GM18951 (cell line): ENCODE data around the gene CCDC6.
A peak's percentile ranks its signal among the peaks of the same experiment; 100 is the strongest.
"Not testable (repeated sequence)": the region's sequence is repeated elsewhere in the genome, so short reads cannot be mapped to it uniquely, and the experiment has no call there.

Experiments used
- POLR2A ChIP-seq: IDR thresholded peaks from 4 replicates; pipeline ENCODE4 v1.6.1; 2011; ENCODE audit warnings: mild to moderate bottlenecking; ENCODE audit not compliant: insufficient read length, insufficient read depth; ENCODE audit errors: extremely low read depth
- in situ Hi-C: fragments of 300-500 bp; cut with MboI; formaldehyde crosslinking; loops from one replicate; pipeline ENCODE4 v1.12.0; 2022; ENCODE audit warnings: low sequenced_read_pairs, mixed read lengths, inconsistent platforms; ENCODE audit not compliant: unreplicated experiment

Gene CCDC6

DNA sequence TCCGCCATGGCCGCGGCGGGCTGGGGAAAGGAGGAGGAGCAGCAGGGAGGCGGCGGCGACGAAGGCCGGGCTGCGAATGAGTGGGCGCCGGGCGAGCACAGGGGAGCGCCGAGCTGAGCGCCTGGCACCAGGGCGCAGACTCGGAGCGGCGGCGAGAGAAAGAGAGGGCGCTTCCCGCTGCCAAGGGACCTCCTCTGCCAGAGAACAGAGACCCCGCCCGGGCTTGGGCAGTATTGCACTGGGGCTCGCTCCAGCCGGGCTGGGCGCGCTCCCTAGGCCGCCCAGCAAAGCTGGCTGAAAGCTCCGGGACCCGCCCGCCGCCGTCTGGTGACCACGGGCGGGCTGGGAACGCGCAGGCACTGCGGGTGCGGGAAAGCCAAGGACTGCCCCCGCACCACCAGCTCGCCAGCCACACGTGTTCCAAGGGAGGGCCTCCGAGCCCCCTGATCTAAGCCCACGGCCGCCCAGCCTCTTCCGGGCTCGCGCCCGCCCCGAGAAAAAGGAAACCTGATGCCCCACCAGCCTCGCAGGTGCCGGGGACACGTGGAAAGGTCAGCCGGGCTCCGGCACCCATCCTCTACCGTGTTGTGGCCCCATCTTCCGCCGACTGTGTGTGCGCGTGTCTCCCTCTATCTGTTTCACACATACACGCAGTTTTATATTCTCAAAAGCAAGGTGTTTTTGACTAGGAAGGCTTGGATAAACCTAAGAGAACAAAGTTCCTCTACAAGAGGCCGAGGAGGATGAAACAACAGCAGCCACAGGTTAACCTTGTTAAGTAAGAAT, at the start of gene CCDC6:
Gene CCDC6 (minus strand): TSS at position 140 of the 786 bp plus-strand sequence. CDS start 132 bp downstream, at position 8.
- in situ Hi-C loops: no loop called here
- TF ChIP-seq POLR2A: peak; percentile 85

GRCh38 chr10:59954296-59954695, 47.9 kb upstream of the CCDC6 start:
- in situ Hi-C loops: no loop called here
- TF ChIP-seq POLR2A: no peak

DNA sequence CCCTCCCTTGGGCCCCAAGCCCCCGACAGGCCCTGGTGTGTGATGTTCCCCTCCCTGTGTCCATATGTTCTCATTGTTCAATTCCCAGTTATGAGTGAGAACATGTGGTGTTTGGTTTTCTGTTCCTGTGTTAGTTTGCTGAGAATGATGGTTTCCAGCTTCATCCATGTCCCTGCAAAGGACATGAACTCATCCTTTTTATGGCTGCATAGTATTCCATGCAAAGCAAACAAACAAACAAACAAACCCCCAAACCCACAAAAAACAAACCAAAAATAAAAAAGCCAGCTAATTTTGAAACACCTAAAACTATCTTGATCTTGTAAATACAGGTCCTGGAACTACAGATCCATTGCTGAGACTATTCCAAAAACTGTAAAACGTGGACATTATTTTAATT, 47.4 kb upstream of the CCDC6 start:
- in situ Hi-C loops: not testable (repeated sequence)

DNA sequence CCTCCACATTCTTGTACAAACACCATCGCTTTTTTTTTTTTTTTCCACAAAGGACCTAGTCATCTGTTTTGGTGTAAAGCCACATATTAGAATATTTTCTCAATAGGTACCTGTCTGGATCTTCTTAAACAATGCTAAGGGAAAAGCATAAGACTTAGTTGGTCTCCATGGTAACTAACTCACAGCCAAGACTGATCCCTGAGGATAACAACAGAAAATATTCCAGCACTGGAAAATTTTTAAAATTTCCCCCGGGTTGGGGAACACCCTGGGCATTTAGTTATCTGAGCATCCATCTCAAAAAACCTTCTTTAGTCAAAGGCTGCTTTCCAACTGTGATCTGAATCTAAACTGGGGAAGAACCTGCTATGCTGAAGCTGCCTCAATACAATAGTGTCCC, 43.7 kb upstream of the CCDC6 start:
- in situ Hi-C loops: no loop called here
- no peak for TF ChIP-seq POLR2A

GRCh38 chr10:59949608-59950007, 43.3 kb upstream of the CCDC6 start:
- TF ChIP-seq POLR2A: no peak
- in situ Hi-C loops: no loop called here

GRCh38 chr10:59945991-59946390, 39.6 kb upstream of the CCDC6 start:
- in situ Hi-C loops: no loop called here
- TF ChIP-seq POLR2A: no peak

- no peak for TF ChIP-seq POLR2A
- in situ Hi-C loops: no loop called here
Observed at GRCh38 chr10:59945590-59945989, 39.2 kb upstream of the CCDC6 start.

DNA sequence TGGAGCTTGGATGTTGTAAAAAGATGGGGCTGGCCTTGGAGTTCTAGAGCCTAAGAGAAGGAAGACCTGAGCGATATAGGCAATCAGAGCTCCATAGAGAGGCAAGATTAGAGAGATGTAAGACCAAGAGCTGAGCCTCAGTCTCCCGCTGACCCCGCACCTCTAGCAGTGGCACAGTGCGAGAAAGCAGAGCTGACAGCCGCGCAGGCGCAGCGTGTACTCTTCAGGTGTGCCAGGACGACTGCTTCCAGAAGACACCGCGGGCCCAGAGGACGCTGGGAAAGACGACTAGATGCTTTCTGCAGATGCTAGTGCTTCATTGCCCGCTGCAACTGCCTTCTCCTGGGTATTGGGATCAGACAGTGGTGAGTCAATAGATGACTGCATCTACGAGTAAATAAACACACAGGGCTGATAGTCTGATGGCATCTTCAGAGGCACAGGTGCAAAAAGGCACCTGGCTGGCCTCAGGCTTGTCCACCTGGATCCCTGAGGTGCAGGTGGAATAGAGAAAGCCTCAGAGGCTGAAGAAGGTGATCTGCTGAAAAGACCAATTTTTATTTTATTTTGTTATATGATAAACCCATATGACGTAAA, 38.1 kb upstream of the CCDC6 start:
- in situ Hi-C loops: no loop called here

GRCh38 chr10:59942556-59942955, 36.2 kb upstream of the CCDC6 start:
- TF ChIP-seq POLR2A: no peak
- in situ Hi-C loops: no loop called here

More for the DNA sequence above, 38.1 kb upstream of the CCDC6 start:
- no peak for TF ChIP-seq POLR2A

GRCh38 chr10:59937720-59938119, 31.4 kb upstream of the CCDC6 start:
- in situ Hi-C loops: no loop called here
- no peak for TF ChIP-seq POLR2A

DNA sequence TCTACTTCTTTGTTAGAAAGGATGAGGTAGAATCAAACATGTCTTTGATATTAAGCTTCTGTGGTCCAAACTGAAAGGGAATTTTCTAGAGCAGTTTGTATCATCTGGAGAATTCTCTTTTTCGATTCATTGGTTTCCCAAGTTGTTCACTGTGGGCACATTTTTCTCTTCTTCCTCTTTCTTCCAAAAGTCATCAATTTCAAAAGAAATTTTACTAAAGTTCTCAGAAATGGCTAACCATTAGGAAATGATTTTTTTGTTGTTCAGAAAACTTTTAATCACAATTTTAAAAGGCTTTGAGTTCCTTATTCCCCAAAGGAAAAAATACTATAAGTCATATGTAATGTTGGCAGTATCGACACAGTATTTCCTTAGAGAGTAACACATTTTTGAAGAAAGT, 28.3 kb upstream of the CCDC6 start:
- in situ Hi-C loops: no loop called here
- no peak for TF ChIP-seq POLR2A

DNA sequence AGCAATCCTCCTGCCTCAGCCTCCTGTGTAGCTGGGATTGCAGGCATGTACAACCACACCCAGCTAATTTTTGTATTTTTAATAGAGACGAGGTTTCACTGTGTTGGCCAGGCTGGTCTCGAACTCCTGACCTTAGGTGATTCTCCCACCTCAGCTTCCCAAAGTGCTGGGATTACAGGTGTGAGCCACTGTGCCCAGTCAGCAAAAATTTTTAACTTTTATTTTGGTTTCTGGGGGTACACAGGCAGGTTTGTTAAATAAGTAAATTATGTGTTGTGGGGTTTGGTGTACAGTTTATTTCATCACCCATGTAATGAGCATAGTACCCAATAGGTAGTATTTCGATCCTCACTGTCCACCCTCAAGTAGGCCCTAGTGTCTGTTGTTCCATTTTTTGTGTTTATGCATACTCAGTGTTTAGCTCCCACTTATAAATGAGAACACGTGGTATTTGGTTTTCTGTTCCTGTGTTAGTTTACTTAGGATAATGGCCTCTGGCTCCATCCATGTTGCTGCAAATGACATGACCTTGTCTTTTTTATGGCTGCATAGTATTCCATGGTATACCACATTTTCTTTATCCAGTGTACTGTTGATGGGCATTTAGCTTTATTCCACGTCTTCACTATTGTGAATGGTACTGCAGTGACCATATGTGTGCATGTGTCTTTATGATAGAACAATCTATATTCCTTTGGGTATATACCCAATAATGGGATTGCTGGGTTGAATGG, 24.6 kb upstream of the CCDC6 start:
- in situ Hi-C loops: not testable (repeated sequence)

DNA sequence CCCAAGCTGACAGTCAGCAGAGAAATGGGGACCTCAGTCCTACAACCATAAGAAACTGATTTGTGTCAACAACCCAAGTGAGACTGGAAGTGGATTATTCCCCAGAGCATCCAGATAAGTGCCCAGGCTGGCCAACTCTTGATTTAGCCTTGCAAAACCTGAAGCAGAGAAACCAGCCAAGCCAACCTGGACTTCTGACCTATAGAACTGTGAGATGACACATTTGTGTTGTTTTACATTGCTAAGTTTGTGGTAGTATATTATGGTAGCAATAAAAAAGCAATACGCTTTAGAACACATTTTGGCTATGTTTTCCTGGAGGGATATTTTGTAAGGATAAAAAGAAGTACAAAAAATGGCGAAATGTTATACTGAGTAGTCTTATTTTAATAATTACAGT, 19.7 kb upstream of the CCDC6 start:
- TF ChIP-seq POLR2A: no peak
- in situ Hi-C loops: no loop called here

GRCh38 chr10:59922907-59923306, 16.6 kb upstream of the CCDC6 start:
- in situ Hi-C loops: no loop called here
- no peak for TF ChIP-seq POLR2A
